K562 (cell line): ENCODE results near the gene SLC2A4. TPM values are rescaled to one million over a fixed set of nuclear protein-coding genes. Genes with fewer than 3 reads are reported as not detected.

Experiments used
- BDP1 ChIP-seq: IDR thresholded peaks from 3 replicates; pipeline ENCODE4 v1.6.1; 2011; ENCODE audit not compliant: insufficient read length, insufficient read depth
- CBX1 ChIP-seq: sonication (generic); IDR thresholded peaks from 2 replicates; pipeline ENCODE4 v1.6.1; 2016; ENCODE audit warnings: antibody characterized with exemption, low read depth, mild to moderate bottlenecking
- CBX3 ChIP-seq, 2 experiments: IDR thresholded peaks; 1 replicate in 1 of 2; 2 replicates in 1 of 2; pipeline ENCODE4 v1.6.1; 2012; ENCODE audit warnings: inconsistent platforms in 2 of 2, low read length in 2 of 2, borderline replicate concordance in 1 of 2, control low read depth in 1 of 2
- FOS ChIP-seq: IDR thresholded peaks from 3 replicates; pipeline ENCODE4 v1.6.1; 2011; ENCODE audit not compliant: insufficient read length; ENCODE audit errors: extremely low read depth
- GATAD2A ChIP-seq: fragments of 450-650 bp; IDR thresholded peaks from 2 replicates; pipeline ENCODE4 v1.6.1; 2017
- KDM4B ChIP-seq, 2 experiments: fragments of 450-650 bp in 1 of 2; sonication (generic) in 1 of 2; IDR thresholded peaks; 2 replicates each; pipeline ENCODE4 v1.6.1; 2016 to 2017; ENCODE audit warnings: borderline replicate concordance in 2 of 2, antibody characterized with exemption in 1 of 2, low read depth in 1 of 2, mild to moderate bottlenecking in 1 of 2
- KLF13 ChIP-seq: fragments of 450-650 bp; IDR thresholded peaks from 2 replicates; pipeline ENCODE4 v1.6.1; 2016; ENCODE audit warnings: missing genetic modification characterization, low read depth, mild to moderate bottlenecking, missing compliant biosample characterization, moderate library complexity, borderline replicate concordance
- MCM7 ChIP-seq, 2 experiments: fragments of 450-650 bp; IDR thresholded peaks; 2 replicates each; pipeline ENCODE4 v1.6.1; 2016 to 2018
- POLR2AphosphoS2 ChIP-seq: IDR thresholded peaks from 2 replicates; pipeline ENCODE4 v1.6.1; 2012; ENCODE audit warnings: low read length, improper control_type of control experiment
- RBM15 ChIP-seq: fragments of 200-400 bp; formaldehyde crosslinking; IDR thresholded peaks from 2 replicates; pipeline ENCODE4 v1.6.1; 2018; ENCODE audit warnings: mild to moderate bottlenecking, low read length, moderate library complexity; ENCODE audit not compliant: insufficient read depth
- RUNX1 ChIP-seq: sonication (generic); IDR thresholded peaks from 2 replicates; pipeline ENCODE4 v1.6.1; 2016; ENCODE audit warnings: antibody characterized with exemption, low read depth
- SAFB ChIP-seq: fragments of 200-400 bp; formaldehyde crosslinking; IDR thresholded peaks from 2 replicates; pipeline ENCODE4 v1.6.1; 2017; ENCODE audit warnings: low read depth, low read length, borderline replicate concordance
- SNIP1 ChIP-seq: fragments of 450-650 bp; IDR thresholded peaks from 2 replicates; pipeline ENCODE4 v1.7.1; 2017; ENCODE audit warnings: low read depth, mild to moderate bottlenecking
- SRSF1 ChIP-seq: fragments of 200-400 bp; formaldehyde crosslinking; IDR thresholded peaks from 2 replicates; pipeline ENCODE4 v1.6.1; 2017; ENCODE audit warnings: mild to moderate bottlenecking, low read depth, low read length, moderate library complexity
- TARDBP ChIP-seq: fragments of 450-650 bp; IDR thresholded peaks from 2 replicates; pipeline ENCODE4 v1.6.1; 2016
- TFAM ChIP-seq: fragments of 250-450 bp; sonication (Bioruptor Pico); conservative IDR thresholded peaks from 2 replicates; pipeline ENCODE4 v1.5.0; 2021; ENCODE audit warnings: mild to moderate bottlenecking, moderate library complexity
- TGIF2 ChIP-seq: sonication (generic); formaldehyde crosslinking; IDR thresholded peaks from 2 replicates; pipeline ENCODE4 v1.8.1; 2022; ENCODE audit warnings: mild to moderate bottlenecking, missing genetic modification reagents, moderate library complexity
- TRIM28 ChIP-seq: fragments of 450-650 bp; IDR thresholded peaks from 2 replicates; pipeline ENCODE4 v1.6.1; 2017
- ZBTB49 ChIP-seq: sonication (generic); formaldehyde crosslinking; IDR thresholded peaks from 2 replicates; pipeline ENCODE4 v1.8.0; 2022; ENCODE audit warnings: missing genetic modification reagents, mild to moderate bottlenecking, borderline replicate concordance
- ZFX ChIP-seq: sonication (generic); formaldehyde crosslinking; IDR thresholded peaks from 2 replicates; pipeline ENCODE4 v1.8.0; 2022; ENCODE audit warnings: mild to moderate bottlenecking, missing genetic modification reagents, moderate library complexity
- ZNF212 ChIP-seq: fragments of 450-650 bp; formaldehyde crosslinking; IDR thresholded peaks from 2 replicates; pipeline ENCODE4 v1.4.0; 2020; ENCODE audit warnings: mild to moderate bottlenecking
- ZNF324 ChIP-seq: fragments of 250-450 bp; sonication (Bioruptor Pico); IDR thresholded peaks from 2 replicates; pipeline ENCODE4 v1.4.0; 2020; ENCODE audit warnings: mild to moderate bottlenecking
- ZNF75A ChIP-seq: fragments of 450-650 bp; formaldehyde crosslinking; IDR thresholded peaks from 2 replicates; pipeline ENCODE4 v1.4.0; 2020; ENCODE audit warnings: mild to moderate bottlenecking
- polyA plus RNA-seq, 8 experiments: library from polyadenylated mRNA; depleted of rRNA in 4 of 8; stranded (reverse) in 5 of 8; unstranded in 3 of 8; fragments of >200 nt; fragmentation: Nextera tagmentation in 2 of 8; fragmentation: Illumina TruSeq in 1 of 8; extraction: Ambion mirVana in 2 of 8; extraction: Trizol in 1 of 8; gene quantifications; 2 replicates each; pipeline versions ENCODE4 v1.2.1 to v1.2.3, GENCODE V29; 2011 to 2014; ENCODE audit warnings: inconsistent platforms in 1 of 8, missing spikeins in 1 of 8
- total RNA-seq, 7 experiments: library from RNA; depleted of rRNA in 6 of 7; stranded (reverse); fragments of >200 nt in 6 of 7; fragmentation: Illumina TruSeq in 2 of 7; extraction: Trizol in 2 of 7; gene quantifications; 2 replicates each; pipeline versions ENCODE4 v1.2.1 to v1.2.3, GENCODE V29; 2011 to 2021; ENCODE audit warnings: low replicate concordance in 1 of 7

Gene SLC2A4
- total and polyA plus RNA-seq, 9 of the 15 experiments (the other 6 are each of a cell fraction or from before 2014, with no cell fraction given) = 0.74 to 3.5 (median 1.6) TPM

- TF ChIP-seq POLR2AphosphoS2 (no peak), TFAM (no peak), ZNF75A (CRISPR knock-in tag) (no peak), KLF13 (tag) (no peak), RUNX1 (no peak), ZBTB49 (no peak), RBM15 (no peak), GATAD2A (no peak), SNIP1 (no peak), TGIF2 (CRISPR knock-in tag) (no peak), MCM7 (IDR thresholded peaks at IDR 0.05) (no peak), KDM4B (IDR thresholded peaks at IDR 0.05; ENCODE audit: borderline replicate concordance in 2 of 2, low read depth in 1 of 2) (no peak), SRSF1 (no peak), TRIM28 (peak; percentile 46; the same call in 1 of the 2 replicates), TARDBP (no peak), CBX1 (no peak), SAFB (no peak), CBX3 (IDR thresholded peaks at IDR 0.05; ENCODE audit: borderline replicate concordance in 1 of 2, low read length in 2 of 2) (no peak), BDP1 (no peak), ZNF324 (no peak), ZNF212 (CRISPR knock-in tag) (no peak), FOS (no peak), ZFX (CRISPR knock-in tag) (peak; percentile 36)
These were observed 18.4 kb upstream of the SLC2A4 start (continued) for GRCh38 chr17:7262935-7263800.
